ENCODE results near the gene FAM76A.
"Not testable (repeated sequence)": the region's sequence is repeated elsewhere in the genome, so short reads cannot be mapped to it uniquely, and the experiment has no call there.

Gene FAM76A

GRCh38 chr1:27724961-27725373 is 794 bp upstream of the FAM76A start:
- DNase-seq (ENCODE audit: low spot score): no peak

GRCh38 chr1:27726173-27727044 is 648 bp downstream of the FAM76A start:
- peak; percentile 66 for DNase-seq (ENCODE audit: low spot score)

GRCh38 chr1:27727126-27727525 is 1.4 kb downstream of the FAM76A start:
- peak; percentile 41 for DNase-seq (ENCODE audit: low spot score)

- no peak for DNase-seq (ENCODE audit: low spot score)
Measured at GRCh38 chr1:27736252-27736651, 10.5 kb downstream of the FAM76A start.

- no peak for DNase-seq (ENCODE audit: low spot score)
Measured at GRCh38 chr1:27741121-27741520, 15.4 kb downstream of the FAM76A start.

GRCh38 chr1:27744556-27744955 is 18.8 kb downstream of the FAM76A start:
- no peak for DNase-seq (ENCODE audit: low spot score)

GRCh38 chr1:27745466-27745865 is 19.7 kb downstream of the FAM76A start:
- DNase-seq (ENCODE audit: low spot score): no peak

- no peak for DNase-seq (ENCODE audit: low spot score)
Measured at GRCh38 chr1:27752360-27752759, 26.6 kb downstream of the FAM76A start.

- no peak for DNase-seq (ENCODE audit: low spot score)
Measured at GRCh38 chr1:27755286-27755685, 29.5 kb downstream of the FAM76A start.

GRCh38 chr1:27755865-27756264 is 30.1 kb downstream of the FAM76A start:
- no peak for DNase-seq (ENCODE audit: low spot score)

GRCh38 chr1:27759236-27759635 is 33.5 kb downstream of the FAM76A start:
- no peak for DNase-seq (ENCODE audit: low spot score)

- DNase-seq (ENCODE audit: low spot score): no peak
Measured at GRCh38 chr1:27760426-27760825, 34.7 kb downstream of the FAM76A start.

- no peak for DNase-seq (ENCODE audit: low spot score)
Measured at GRCh38 chr1:27762033-27762432, 36.3 kb downstream of the FAM76A start.

- no peak for DNase-seq (ENCODE audit: low spot score)
Measured at GRCh38 chr1:27763358-27763757, 37.6 kb downstream of the FAM76A start.

- DNase-seq (ENCODE audit: low spot score): no peak
Measured at GRCh38 chr1:27770293-27770830, 44.6 kb downstream of the FAM76A start.

- no peak for DNase-seq (ENCODE audit: low spot score)
Measured at GRCh38 chr1:27772036-27772931, 46.5 kb downstream of the FAM76A start.

GRCh38 chr1:27772932-27773825 is 47.4 kb downstream of the FAM76A start, which contains the start of gene STX12:
Gene STX12, plus strand, starts transcription at chr1:27773219. Its CDS starts 89 bp downstream, at chr1:27773308.
- DNase-seq (ENCODE audit: low spot score): peak; percentile 96

- DNase-seq (ENCODE audit: low spot score): peak; percentile 14
Measured at GRCh38 chr1:27773826-27774445, 48.2 kb downstream of the FAM76A start.

- no peak for DNase-seq (ENCODE audit: low spot score)
Measured at GRCh38 chr1:27774654-27775053, 48.9 kb downstream of the FAM76A start.

- DNase-seq (ENCODE audit: low spot score): not testable (repeated sequence)
Measured at GRCh38 chr1:27775336-27775735, 49.6 kb downstream of the FAM76A start.

GRCh38 chr1:27776276-27776675 is 50.5 kb downstream of the FAM76A start:
- DNase-seq (ENCODE audit: low spot score): not testable (repeated sequence)
